GM18508 (cell line): ENCODE measurements around the gene THAP11.
"Not testable (repeated sequence)": the region's sequence is repeated elsewhere in the genome, so short reads cannot be mapped to it uniquely, and the experiment has no call there.

Experiments
- ATAC-seq: cut with Tn5 transposase; IDR thresholded peaks from one replicate; pipeline ENCODE4 v1.9.1; 2021; ENCODE audit warnings: moderate number of reproducible peaks; ENCODE audit not compliant: insufficient read depth, unreplicated experiment

THAP11 gene

GRCh38 chr16:67860589-67861398 is 18.7 kb downstream of the THAP11 start:
- ATAC-seq, result no peak

GRCh38 chr16:67861877-67862276 is 19.8 kb downstream of the THAP11 start:
- no peak for ATAC-seq

GRCh38 chr16:67862623-67863583 is 20.8 kb downstream of the THAP11 start:
- ATAC-seq, result no peak

- ATAC-seq, result not testable (repeated sequence)
These were observed 21.9 kb downstream of the THAP11 start for GRCh38 chr16:67864044-67864443.

- no peak for ATAC-seq
These were observed 22.5 kb downstream of the THAP11 start for GRCh38 chr16:67864594-67864993.

- ATAC-seq, result no peak
These were observed 23.2 kb downstream of the THAP11 start for GRCh38 chr16:67865318-67865717.

GRCh38 chr16:67868290-67868689 is 26.2 kb downstream of the THAP11 start:
- no peak for ATAC-seq

- ATAC-seq, result no peak
These were observed 27.5 kb downstream of the THAP11 start for GRCh38 chr16:67869653-67870052.

GRCh38 chr16:67871256-67871655 is 29.1 kb downstream of the THAP11 start:
- no peak for ATAC-seq

- no peak for ATAC-seq
These were observed 30.1 kb downstream of the THAP11 start for GRCh38 chr16:67872131-67872630.

GRCh38 chr16:67872631-67873434 is 30.7 kb downstream of the THAP11 start, which contains the start of gene EDC4:
Gene EDC4, plus strand, starts transcription at chr16:67873052. Its CDS starts 210 bp downstream, at chr16:67873262.
- ATAC-seq, result no peak

- ATAC-seq, result no peak
These were observed 31.6 kb downstream of the THAP11 start for GRCh38 chr16:67873435-67874370.

GRCh38 chr16:67874372-67874771 is 32.3 kb downstream of the THAP11 start:
- ATAC-seq, result no peak

- no peak for ATAC-seq
These were observed 34.9 kb downstream of the THAP11 start for GRCh38 chr16:67877064-67877463.

- no peak for ATAC-seq
These were observed 36.1 kb downstream of the THAP11 start for GRCh38 chr16:67878232-67878631.

- ATAC-seq, result no peak
These were observed 36.7 kb downstream of the THAP11 start for GRCh38 chr16:67878846-67879245.

GRCh38 chr16:67879462-67879861 is 37.3 kb downstream of the THAP11 start:
- no peak for ATAC-seq

- ATAC-seq, result no peak
These were observed 37.8 kb downstream of the THAP11 start for GRCh38 chr16:67879936-67880335.

- ATAC-seq, result no peak
These were observed 38.5 kb downstream of the THAP11 start for GRCh38 chr16:67880584-67880983.
